IMR-90 (cell line): ENCODE data around the gene RANGRF. TPM values are rescaled to one million over a fixed set of nuclear protein-coding genes. Genes with fewer than 3 reads are reported as not detected.

Experiments used
- ATAC-seq: fragments of 200-7000 bp; cut with Tn5 transposase; 2 replicates; pipeline ENCODE4 v1.9.1; 2020; ENCODE audit warnings: low read depth, mild to moderate bottlenecking, moderate library complexity
- BruUV-seq: library from RNA; stranded (reverse); fragments of 400-500 nt; replicated peaks from 2 replicates; lab custom pipeline; 2021; lab: Mats Ljungman, UMichigan
- CTCF ChIA-PET: fragments of 300-600 bp; formaldehyde crosslinking; extraction: SDS; loops from one replicate; lab custom pipeline; 2021; ENCODE audit warnings: antibody characterized with exemption; lab: Yijun Ruan, JAX
- POLR2A ChIA-PET: fragments of 300-600 bp; sonication (Branson Sonifier 250); formaldehyde crosslinking; loops from one replicate; lab custom pipeline; 2022; ENCODE audit warnings: antibody characterized with exemption; ENCODE audit not compliant: unreplicated experiment; lab: Charles Lee
- DNase-seq: peaks from one replicate; pipeline ENCODE4 v3.0.0; 2013
- H2AFZ ChIP-seq: replicated peaks from 2 replicates; pipeline ENCODE3; 2013; ENCODE audit warnings: low read length, mild to moderate bottlenecking; ENCODE audit not compliant: poor library complexity
- H2AK5ac ChIP-seq: 2 replicates; pipeline ENCODE4 v1.6.1; 2013; ENCODE audit warnings: low read depth, low read length, inconsistent platforms
- H2AK9ac ChIP-seq: replicated peaks from 2 replicates; pipeline ENCODE3; 2013; ENCODE audit warnings: mild to moderate bottlenecking, low read depth, low read length, moderate library complexity; ENCODE audit not compliant: poor library complexity
- H2BK120ac ChIP-seq: 2 replicates; pipeline ENCODE4 v1.6.1; 2013; ENCODE audit warnings: low read depth, low read length, inconsistent platforms
- H2BK15ac ChIP-seq: 3 replicates; pipeline ENCODE4 v1.6.1; 2013; ENCODE audit warnings: low read depth, low read length, inconsistent platforms
- H2BK20ac ChIP-seq: 2 replicates; pipeline ENCODE4 v1.6.1; 2013; ENCODE audit warnings: low read depth, mild to moderate bottlenecking, inconsistent platforms, low read length, moderate library complexity
- H2BK5ac ChIP-seq: 2 replicates; pipeline ENCODE4 v1.6.1; 2013; ENCODE audit warnings: mild to moderate bottlenecking, low read depth, low read length, inconsistent platforms; ENCODE audit not compliant: poor library complexity, severe bottlenecking
- H3K14ac ChIP-seq: replicated peaks from 2 replicates; pipeline ENCODE4 v1.6.1; 2013; ENCODE audit warnings: low read depth, low read length, inconsistent platforms
- H3K18ac ChIP-seq: 2 replicates; pipeline ENCODE4 v1.6.1; 2013; ENCODE audit warnings: low read depth, low read length, control low read depth
- H3K23ac ChIP-seq: 2 replicates; pipeline ENCODE4 v1.6.1; 2013; ENCODE audit warnings: low read depth, low read length, inconsistent platforms
- H3K27ac ChIP-seq: 2 replicates; pipeline ENCODE4 v1.5.1; 2013; ENCODE audit warnings: mild to moderate bottlenecking, control low read depth, low read length; ENCODE audit not compliant: insufficient read depth
- H3K27me3 ChIP-seq: 2 replicates; pipeline ENCODE4 v1.6.1; 2013; ENCODE audit warnings: low read length; ENCODE audit not compliant: control insufficient read depth, insufficient read depth
- H3K36me3 ChIP-seq: 2 replicates; pipeline ENCODE4 v1.6.1; 2013; ENCODE audit warnings: low read length, mixed read lengths; ENCODE audit not compliant: control insufficient read depth, insufficient read depth
- H3K4ac ChIP-seq: 2 replicates; pipeline ENCODE4 v1.6.1; 2013; ENCODE audit warnings: low read depth, low read length, inconsistent platforms
- H3K4me1 ChIP-seq: 2 replicates; pipeline ENCODE4 v1.6.1; 2013; ENCODE audit warnings: low read length, mixed read lengths; ENCODE audit not compliant: control insufficient read depth, insufficient read depth
- H3K4me2 ChIP-seq: 2 replicates; pipeline ENCODE4 v1.6.1; 2013; ENCODE audit warnings: low read depth, mild to moderate bottlenecking, control low read depth, low read length, moderate library complexity
- H3K4me3 ChIP-seq: 2 replicates; pipeline ENCODE4 v1.5.1; 2013; ENCODE audit warnings: low read depth, mild to moderate bottlenecking, control low read depth, low read length, moderate library complexity; ENCODE audit not compliant: insufficient read depth
- H3K56ac ChIP-seq: 2 replicates; pipeline ENCODE4 v1.6.1; 2013; ENCODE audit warnings: low read length, inconsistent platforms; ENCODE audit not compliant: insufficient read depth; ENCODE audit errors: extremely low read depth
- H3K79me1 ChIP-seq, 2 experiments: 2 replicates each; pipeline ENCODE4 v1.6.1; 2013; ENCODE audit warnings: low read length in 2 of 2, inconsistent platforms in 1 of 2, low read depth in 1 of 2
- H3K9ac ChIP-seq: 2 replicates; pipeline ENCODE4 v1.6.1; 2013; ENCODE audit warnings: low read depth, low read length, control low read depth
- H3K9me1 ChIP-seq: 2 replicates; pipeline ENCODE4 v1.6.1; 2013; ENCODE audit warnings: low read length, inconsistent platforms; ENCODE audit not compliant: insufficient read depth
- H3K9me3 ChIP-seq: 2 replicates; pipeline ENCODE4 v1.6.1; 2013; ENCODE audit warnings: low read length; ENCODE audit not compliant: control insufficient read depth, insufficient read depth
- H4K20me1 ChIP-seq: 2 replicates; pipeline ENCODE4 v1.6.1; 2013; ENCODE audit warnings: low read length, inconsistent platforms; ENCODE audit not compliant: insufficient read depth
- H4K5ac ChIP-seq: 2 replicates; pipeline ENCODE4 v1.6.1; 2013; ENCODE audit warnings: mild to moderate bottlenecking, low read depth, low read length, control low read depth
- H4K8ac ChIP-seq, 2 experiments: 2 replicates each; pipeline ENCODE4 v1.6.1; 2013; ENCODE audit warnings: low read depth in 2 of 2, low read length in 2 of 2, control low read depth in 1 of 2, inconsistent platforms in 1 of 2
- H4K91ac ChIP-seq: 2 replicates; pipeline ENCODE4 v1.6.1; 2013; ENCODE audit warnings: low read depth, low read length, inconsistent platforms; ENCODE audit not compliant: insufficient read depth
- CTCF ChIP-seq: conservative IDR thresholded peaks from 2 replicates; pipeline ENCODE4 v1.5.1; 2012; ENCODE audit warnings: mild to moderate bottlenecking, low read depth, low read length, improper control_type of control experiment
- ELK1 ChIP-seq: fragments of 150-350 bp; IDR thresholded peaks from 2 replicates; pipeline ENCODE4 v1.6.1; 2016; ENCODE audit warnings: low read depth, mild to moderate bottlenecking, low read length, moderate library complexity, borderline replicate concordance
- FOS ChIP-seq: fragments of 150-350 bp; IDR thresholded peaks from 2 replicates; pipeline ENCODE4 v1.6.1; 2016; ENCODE audit warnings: low read depth, low read length
- MAZ ChIP-seq: IDR thresholded peaks from 2 replicates; pipeline ENCODE4 v1.6.1; 2012; ENCODE audit warnings: low read depth, mild to moderate bottlenecking, low read length, improper control_type of control experiment, moderate library complexity, borderline replicate concordance
- NFE2L2 ChIP-seq: fragments of 150-350 bp; IDR thresholded peaks from 2 replicates; pipeline ENCODE4 v1.6.1; 2016; ENCODE audit warnings: low read depth, mild to moderate bottlenecking, low read length
- POLR2A ChIP-seq: IDR thresholded peaks from 2 replicates; pipeline ENCODE4 v1.6.1; 2012; ENCODE audit warnings: mild to moderate bottlenecking, low read depth, low read length
- RAD21 ChIP-seq: IDR thresholded peaks from 2 replicates; pipeline ENCODE4 v1.6.1; 2012; ENCODE audit warnings: low read length, improper control_type of control experiment
- RCOR1 ChIP-seq: IDR thresholded peaks from 2 replicates; pipeline ENCODE4 v1.6.1; 2012; ENCODE audit warnings: mild to moderate bottlenecking, low read length, improper control_type of control experiment; ENCODE audit not compliant: insufficient replicate concordance
- RFX5 ChIP-seq: IDR thresholded peaks from 2 replicates; pipeline ENCODE4 v1.8.0; 2012; ENCODE audit warnings: low read depth, mild to moderate bottlenecking, low read length, moderate library complexity
- WGBS, 2 experiments: methylation state at CpG; one replicate each; pipeline versions ENCODE4 v1.1.5 to v1.1.7; 2013; ENCODE audit warnings: missing lambda C conversion rate in 2 of 2; ENCODE audit not compliant: insufficient read length in 1 of 2; ENCODE audit errors: extremely low coverage in 2 of 2; 5-methylcytosine and 5-hydroxymethylcytosine counted together
- dilution Hi-C: fragments of 300-500 bp; cut with HindIII; formaldehyde crosslinking; loops from one replicate; pipeline ENCODE4 v1.14.3; 2018; ENCODE audit warnings: low sequenced_read_pairs; ENCODE audit not compliant: unreplicated experiment
- in situ Hi-C: fragments of 300-500 bp; cut with MboI; formaldehyde crosslinking; loops from 3 replicates; pipeline ENCODE4 v1.14.3; 2019; ENCODE audit warnings: low sequenced_read_pairs, inconsistent platforms, mixed read lengths
- intact Hi-C: fragments of 100-400 bp; cut with micrococcal nuclease; formaldehyde crosslinking; loops from 2 replicates; pipeline ENCODE4 v1.10.0; 2022
- polyA plus RNA-seq, 3 experiments: library from polyadenylated mRNA; depleted of rRNA; stranded (reverse); fragments of >200 nt; gene quantifications; 2 replicates each; pipeline ENCODE4 v1.2.3, GENCODE V29; 2012; ENCODE audit warnings: low replicate concordance in 1 of 3
- total RNA-seq: library from RNA; depleted of rRNA; stranded (reverse); fragments of >200 nt; gene quantifications from 2 replicates; pipeline ENCODE4 v1.2.3, GENCODE V29; 2012

The RANGRF gene
- total and polyA plus RNA-seq, 2 of the 4 experiments (the other 2 are of a cell fraction) = 19.5 to 36.6 TPM

GRCh38 chr17:8272421-8272820 lies 16.0 kb upstream of the RANGRF start:
- Histone ChIP-seq H3K9me1 (peaks cover 3% of the 10 kb centered on the region; the same call in 1 of the 2 replicates), H4K5ac (no peak overlapping the region), H3K4me2 (no peak overlapping the region), H2AK9ac (no peak overlapping the region), H2BK5ac (no peak overlapping the region), H2BK120ac (no peak overlapping the region), H3K79me1 (no peaks in the 10 kb centered on the region), H2AFZ (no peak overlapping the region), H2BK15ac (no peak overlapping the region), H4K91ac (no peak overlapping the region), H3K4ac (no peak overlapping the region), H3K18ac (no peak overlapping the region), H3K4me3 (no peak overlapping the region), H2AK5ac (no peak overlapping the region), H3K23ac (no peak overlapping the region), H3K9ac (no peak overlapping the region), H3K9me3 (no peaks in the 10 kb centered on the region), H3K36me3 (peaks cover 13% of the 10 kb centered on the region), H3K4me1 (no peaks in the 10 kb centered on the region; the same call in 1 of the 2 replicates), H2BK20ac (no peak overlapping the region), H4K8ac (no peak overlapping the region), H3K27ac (no peak overlapping the region), H3K56ac (no peak overlapping the region), H3K27me3 (no peaks in the 10 kb centered on the region), H4K20me1 (no peaks in the 10 kb centered on the region), H3K14ac (no peak overlapping the region)
- dilution Hi-C loops (no loop called here), in situ Hi-C loops (no loop called here), intact Hi-C loops (no loop called here)
- no TSS peak for BruUV-seq
- TF ChIP-seq NFE2L2 = no peak
- no peak for TF ChIP-seq POLR2A
- no peak for TF ChIP-seq ELK1
- TF ChIP-seq FOS = no peak
- no peak for TF ChIP-seq RFX5
- TF ChIP-seq CTCF = no peak
- TF ChIP-seq MAZ = no peak
- TF ChIP-seq RAD21 = no peak
- no peak for TF ChIP-seq RCOR1
- ChIA-PET POLR2A (no interaction called here), CTCF (no interaction called here)
- no peak for DNase-seq
- WGBS, 2 experiments = no CpG with 5 or more reads among the region's 1 CpG
- ATAC-seq = no peak
